A549 (cell line): ENCODE data around the gene CCDC157. TPM values are rescaled to one million over a fixed set of nuclear protein-coding genes. Genes with fewer than 3 reads are reported as not detected.

Experiments used
- ATAC-seq, 2 experiments: fragments of 200-7000 bp in 1 of 2; fragments of >200 bp in 1 of 2; cut with Nextera tagmentation in 1 of 2; cut with Tn5 transposase in 1 of 2; 3 replicates each; pipeline versions ENCODE4 v1.8.0 to v1.9.1; 2018 to 2020; ENCODE audit warnings: mild to moderate bottlenecking in 1 of 2, moderate library complexity in 1 of 2
- CTCF ChIA-PET: fragments of 300-600 bp; sonication (Branson Sonifier 250); formaldehyde crosslinking; extraction: SDS; loops from one replicate; lab custom pipeline; 2021; ENCODE audit warnings: antibody characterized with exemption, inconsistent platforms; lab: Yijun Ruan, JAX
- POLR2A ChIA-PET: fragments of 350-600 bp; formaldehyde crosslinking; extraction: SDS; loops from one replicate; lab custom pipeline; 2021; ENCODE audit warnings: antibody characterized with exemption, inconsistent platforms; lab: Yijun Ruan, JAX
- DNase-seq, 2 experiments: peaks; one replicate each; pipeline versions ENCODE4 v3.0.0 to v3.0.0-alpha.2; 2011 to 2016; ENCODE audit warnings: low read depth in 1 of 2, low spot score in 1 of 2
- FAIRE-seq: peaks from 2 replicates; lab custom pipeline; 2011; peaks lifted over from hg19 to GRCh38; lab: Jason Lieb, UNC
- H3K27ac ChIP-seq, 2 experiments: fragments of >200 bp; sonication (Bioruptor Twin); formaldehyde crosslinking; 3 replicates each; pipeline ENCODE4 v1.5.1; 2016 to 2017
- H3K4me1 ChIP-seq: fragments of >200 bp; sonication (Bioruptor Twin); formaldehyde crosslinking; 3 replicates; pipeline ENCODE4 v1.6.1; 2016
- H3K4me2 ChIP-seq: fragments of >200 bp; sonication (Bioruptor Twin); formaldehyde crosslinking; 3 replicates; pipeline ENCODE4 v1.6.1; 2016
- H3K4me3 ChIP-seq: fragments of >200 bp; sonication (Bioruptor Twin); formaldehyde crosslinking; 3 replicates; pipeline ENCODE4 v1.5.1; 2016
- H3K9me3 ChIP-seq: fragments of >200 bp; sonication (Bioruptor Twin); formaldehyde crosslinking; 3 replicates; pipeline ENCODE4 v1.6.1; 2016
- EHF ChIP-seq: fragments of 250-450 bp; sonication (Bioruptor Pico); IDR thresholded peaks from 2 replicates; pipeline ENCODE4 v1.5.0; 2020; ENCODE audit warnings: mild to moderate bottlenecking
- EHMT2 ChIP-seq: fragments of 200-600 bp; sonication (generic); IDR thresholded peaks from 2 replicates; pipeline ENCODE4 v1.6.1; 2016; ENCODE audit warnings: antibody characterized with exemption, low read depth, mild to moderate bottlenecking, moderate library complexity
- ESRRA ChIP-seq: fragments of 150-350 bp; IDR thresholded peaks from 2 replicates; pipeline ENCODE4 v1.6.1; 2014; ENCODE audit warnings: mild to moderate bottlenecking, low read length, borderline replicate concordance
- FOSB ChIP-seq: fragments of 250-450 bp; sonication (Bioruptor Pico); IDR thresholded peaks from 2 replicates; pipeline ENCODE4 v1.5.0; 2020; ENCODE audit warnings: mild to moderate bottlenecking, moderate library complexity
- FOXS1 ChIP-seq: fragments of 250-450 bp; sonication (Bioruptor Pico); IDR thresholded peaks from 2 replicates; pipeline ENCODE4 v1.5.0; 2020; ENCODE audit warnings: mild to moderate bottlenecking, moderate library complexity
- GATA3 ChIP-seq: IDR thresholded peaks from 2 replicates; pipeline ENCODE4 v1.6.1; 2012; ENCODE audit warnings: borderline replicate concordance
- HDAC2 ChIP-seq: fragments of 200-600 bp; sonication (generic); IDR thresholded peaks from 2 replicates; pipeline ENCODE4 v1.6.1; 2016
- HOXA7 ChIP-seq: fragments of 250-450 bp; sonication (Bioruptor Pico); IDR thresholded peaks from 2 replicates; pipeline ENCODE4 v1.5.0; 2020; ENCODE audit warnings: mild to moderate bottlenecking, moderate library complexity
- HOXB13 ChIP-seq: fragments of 250-450 bp; sonication (Bioruptor Pico); IDR thresholded peaks from 2 replicates; pipeline ENCODE4 v1.5.0; 2020; ENCODE audit warnings: low read depth, mild to moderate bottlenecking, moderate library complexity
- JUNB ChIP-seq: fragments of >200 bp; sonication (Bioruptor Twin); formaldehyde crosslinking; IDR thresholded peaks from 2 replicates; pipeline ENCODE4 v1.6.1; 2016
- KDM1A ChIP-seq: fragments of 200-600 bp; sonication (generic); IDR thresholded peaks from 2 replicates; pipeline ENCODE4 v1.6.1; 2016; ENCODE audit warnings: low read depth, mild to moderate bottlenecking
- MAFK ChIP-seq: fragments of 450-650 bp; IDR thresholded peaks from 2 replicates; pipeline ENCODE4 v1.6.1; 2014; ENCODE audit not compliant: partially characterized antibody
- MYC ChIP-seq: IDR thresholded peaks from 2 replicates; pipeline ENCODE4 v1.6.1; 2012; ENCODE audit warnings: mild to moderate bottlenecking, inconsistent platforms, low read length, improper control_type of control experiment, borderline replicate concordance
- NPAS2 ChIP-seq: fragments of 250-450 bp; sonication (Bioruptor Pico); IDR thresholded peaks from 2 replicates; pipeline ENCODE4 v1.8.0; 2022; ENCODE audit warnings: mild to moderate bottlenecking, moderate library complexity, borderline replicate concordance
- NR3C1 ChIP-seq: fragments of >200 bp; sonication (Bioruptor Twin); formaldehyde crosslinking; IDR thresholded peaks from 3 replicates; pipeline ENCODE4 v1.6.1; 2017
- PHF8 ChIP-seq: fragments of 200-600 bp; sonication (generic); IDR thresholded peaks from 2 replicates; pipeline ENCODE4 v1.6.1; 2016; ENCODE audit warnings: low read depth, mild to moderate bottlenecking, antibody characterized with exemption, moderate library complexity, borderline replicate concordance
- POLR2AphosphoS2 ChIP-seq: conservative IDR thresholded peaks from 2 replicates; pipeline ENCODE4 v1.6.1; 2012; ENCODE audit warnings: low read length, improper control_type of control experiment, inconsistent platforms
- RAD21 ChIP-seq, 2 experiments: fragments of >200 bp in 1 of 2; sonication (Bioruptor Twin) in 1 of 2; formaldehyde crosslinking in 1 of 2; IDR thresholded peaks in 1 of 2; conservative IDR thresholded peaks in 1 of 2; 2 replicates in 1 of 2; 3 replicates in 1 of 2; pipeline ENCODE4 v1.6.1; 2012 to 2018; ENCODE audit warnings: inconsistent platforms in 1 of 2
- ZFP36 ChIP-seq: fragments of 450-650 bp; IDR thresholded peaks from 2 replicates; pipeline ENCODE4 v1.6.1; 2014; ENCODE audit warnings: borderline replicate concordance; ENCODE audit not compliant: partially characterized antibody
- ZNF302 ChIP-seq: fragments of 250-450 bp; sonication (Bioruptor Pico); IDR thresholded peaks from 2 replicates; pipeline ENCODE4 v1.9.0; 2021; ENCODE audit warnings: inconsistent platforms, mild to moderate bottlenecking, moderate library complexity
- ZSCAN20 ChIP-seq: fragments of 250-450 bp; sonication (Bioruptor Pico); IDR thresholded peaks from 2 replicates; pipeline ENCODE4 v1.8.0; 2022; ENCODE audit warnings: mild to moderate bottlenecking, moderate library complexity
- WGBS: methylation state at CpG from one replicate; pipeline ENCODE4 v1.1.6; 2017; ENCODE audit errors: missing lambda C conversion rate; 5-methylcytosine and 5-hydroxymethylcytosine counted together
- polyA plus RNA-seq, 4 experiments: library from polyadenylated mRNA; depleted of rRNA in 3 of 4; stranded (reverse); fragments of >200 nt; fragmentation: RNase III in 1 of 4; extraction: RNeasy Plus Mini Kit Qiagen cat#74134 plus additional on column Dnase treatment in 1 of 4; gene quantifications; 2 replicates in 3 of 4; 3 replicates in 1 of 4; pipeline ENCODE4 v1.2.3, GENCODE V29; 2011 to 2017
- TF ChIP-seq, protein P1 (sequence below): fragments of 150-350 bp; IDR thresholded peaks from 2 replicates; pipeline ENCODE4 v1.6.1; 2014; ENCODE audit warnings: low read depth, mild to moderate bottlenecking, low read length
- TF ChIP-seq, protein P2 (sequence below): fragments of >200 bp; sonication (Bioruptor Twin); formaldehyde crosslinking; IDR thresholded peaks from 3 replicates; pipeline ENCODE4 v1.5.1; 2016
- TF ChIP-seq, protein P3 (sequence below): IDR thresholded peaks from 2 replicates; pipeline ENCODE4 v1.6.1; 2012
- TF ChIP-seq, protein P4 (sequence below): fragments of 250-450 bp; sonication (Bioruptor Pico); IDR thresholded peaks from 2 replicates; pipeline ENCODE4 v1.5.0; 2020; ENCODE audit warnings: low read depth, mild to moderate bottlenecking, moderate library complexity

CCDC157 gene
- polyA plus RNA-seq, 2 of the 4 experiments (the other 2 are of a cell fraction) = 1.4 to 2.5 TPM

DNA sequence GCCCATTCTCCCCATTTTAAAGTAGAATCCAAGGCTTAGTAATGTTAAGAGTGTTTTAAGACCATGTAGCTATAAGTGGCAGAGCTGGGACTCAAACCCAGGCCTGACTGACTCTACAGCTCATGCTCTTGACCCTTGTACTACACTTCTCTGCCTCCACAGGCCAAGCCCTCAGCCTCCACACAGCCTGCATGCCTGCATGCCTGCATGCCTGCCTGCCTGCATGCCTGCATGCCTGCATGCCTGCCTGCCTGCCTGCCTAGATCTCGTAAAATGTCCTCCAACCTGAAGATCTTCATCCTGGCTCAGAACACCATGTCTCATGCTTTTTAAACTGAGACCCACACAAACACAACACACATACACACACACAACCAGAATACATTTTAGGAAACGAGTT is 48.7 kb upstream of the CCDC157 start:
- H3K27ac ChIP-seq = no peak overlapping the region
- WGBS = 74% methylated on average over 2 of the region's 2 CpGs
- no peak overlapping the region for H3K4me2 ChIP-seq
- peaks cover 31% of the 10 kb centered on the region for H3K4me1 ChIP-seq
- DNase-seq (no peak), FAIRE-seq (no peak), ATAC-seq (no peak)
- H3K9me3 ChIP-seq = no peaks in the 10 kb centered on the region
- TF ChIP-seq RAD21 (conservative IDR thresholded peaks at IDR 0.05 in 1 of 2, IDR thresholded peaks at IDR 0.05 in 1 of 2) = no peak
- TF ChIP-seq MYC = no peak
- TF ChIP-seq, protein P1, sequence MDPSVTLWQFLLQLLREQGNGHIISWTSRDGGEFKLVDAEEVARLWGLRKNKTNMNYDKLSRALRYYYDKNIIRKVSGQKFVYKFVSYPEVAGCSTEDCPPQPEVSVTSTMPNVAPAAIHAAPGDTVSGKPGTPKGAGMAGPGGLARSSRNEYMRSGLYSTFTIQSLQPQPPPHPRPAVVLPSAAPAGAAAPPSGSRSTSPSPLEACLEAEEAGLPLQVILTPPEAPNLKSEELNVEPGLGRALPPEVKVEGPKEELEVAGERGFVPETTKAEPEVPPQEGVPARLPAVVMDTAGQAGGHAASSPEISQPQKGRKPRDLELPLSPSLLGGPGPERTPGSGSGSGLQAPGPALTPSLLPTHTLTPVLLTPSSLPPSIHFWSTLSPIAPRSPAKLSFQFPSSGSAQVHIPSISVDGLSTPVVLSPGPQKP = no peak
- no peak for TF ChIP-seq ZSCAN20 (CRISPR knock-in tag)
- TF ChIP-seq, protein P2, sequence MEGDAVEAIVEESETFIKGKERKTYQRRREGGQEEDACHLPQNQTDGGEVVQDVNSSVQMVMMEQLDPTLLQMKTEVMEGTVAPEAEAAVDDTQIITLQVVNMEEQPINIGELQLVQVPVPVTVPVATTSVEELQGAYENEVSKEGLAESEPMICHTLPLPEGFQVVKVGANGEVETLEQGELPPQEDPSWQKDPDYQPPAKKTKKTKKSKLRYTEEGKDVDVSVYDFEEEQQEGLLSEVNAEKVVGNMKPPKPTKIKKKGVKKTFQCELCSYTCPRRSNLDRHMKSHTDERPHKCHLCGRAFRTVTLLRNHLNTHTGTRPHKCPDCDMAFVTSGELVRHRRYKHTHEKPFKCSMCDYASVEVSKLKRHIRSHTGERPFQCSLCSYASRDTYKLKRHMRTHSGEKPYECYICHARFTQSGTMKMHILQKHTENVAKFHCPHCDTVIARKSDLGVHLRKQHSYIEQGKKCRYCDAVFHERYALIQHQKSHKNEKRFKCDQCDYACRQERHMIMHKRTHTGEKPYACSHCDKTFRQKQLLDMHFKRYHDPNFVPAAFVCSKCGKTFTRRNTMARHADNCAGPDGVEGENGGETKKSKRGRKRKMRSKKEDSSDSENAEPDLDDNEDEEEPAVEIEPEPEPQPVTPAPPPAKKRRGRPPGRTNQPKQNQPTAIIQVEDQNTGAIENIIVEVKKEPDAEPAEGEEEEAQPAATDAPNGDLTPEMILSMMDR = no peak
- TF ChIP-seq, protein P3, sequence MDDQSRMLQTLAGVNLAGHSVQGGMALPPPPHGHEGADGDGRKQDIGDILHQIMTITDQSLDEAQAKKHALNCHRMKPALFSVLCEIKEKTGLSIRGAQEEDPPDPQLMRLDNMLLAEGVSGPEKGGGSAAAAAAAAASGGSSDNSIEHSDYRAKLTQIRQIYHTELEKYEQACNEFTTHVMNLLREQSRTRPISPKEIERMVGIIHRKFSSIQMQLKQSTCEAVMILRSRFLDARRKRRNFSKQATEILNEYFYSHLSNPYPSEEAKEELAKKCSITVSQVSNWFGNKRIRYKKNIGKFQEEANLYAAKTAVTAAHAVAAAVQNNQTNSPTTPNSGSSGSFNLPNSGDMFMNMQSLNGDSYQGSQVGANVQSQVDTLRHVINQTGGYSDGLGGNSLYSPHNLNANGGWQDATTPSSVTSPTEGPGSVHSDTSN = no peak
- TF ChIP-seq MAFK = no peak
- TF ChIP-seq FOSB = no peak
- TF ChIP-seq JUNB = no peak
- TF ChIP-seq HOXA7 (CRISPR knock-in tag) = no peak
- TF ChIP-seq HDAC2 = no peak
- TF ChIP-seq, protein P4, sequence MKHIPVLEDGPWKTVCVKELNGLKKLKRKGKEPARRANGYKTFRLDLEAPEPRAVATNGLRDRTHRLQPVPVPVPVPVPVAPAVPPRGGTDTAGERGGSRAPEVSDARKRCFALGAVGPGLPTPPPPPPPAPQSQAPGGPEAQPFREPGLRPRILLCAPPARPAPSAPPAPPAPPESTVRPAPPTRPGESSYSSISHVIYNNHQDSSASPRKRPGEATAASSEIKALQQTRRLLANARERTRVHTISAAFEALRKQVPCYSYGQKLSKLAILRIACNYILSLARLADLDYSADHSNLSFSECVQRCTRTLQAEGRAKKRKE = no peak
- no peak for TF ChIP-seq HOXB13 (CRISPR knock-in tag)
- no peak for TF ChIP-seq NPAS2 (CRISPR knock-in tag)
- TF ChIP-seq ZFP36 = no peak
- no peak for TF ChIP-seq EHF
- no peak for TF ChIP-seq EHMT2
- no peak for TF ChIP-seq ZNF302 (CRISPR knock-in tag)
- H3K4me3 ChIP-seq = no peak overlapping the region
- POLR2A ChIA-PET = no interaction called here
- CTCF ChIA-PET = interaction anchor here (2.5 kb wide), 1 partner anchor 20 kb away, joined by 10 read pairs; no protein-coding TSS in a partner anchor

DNA sequence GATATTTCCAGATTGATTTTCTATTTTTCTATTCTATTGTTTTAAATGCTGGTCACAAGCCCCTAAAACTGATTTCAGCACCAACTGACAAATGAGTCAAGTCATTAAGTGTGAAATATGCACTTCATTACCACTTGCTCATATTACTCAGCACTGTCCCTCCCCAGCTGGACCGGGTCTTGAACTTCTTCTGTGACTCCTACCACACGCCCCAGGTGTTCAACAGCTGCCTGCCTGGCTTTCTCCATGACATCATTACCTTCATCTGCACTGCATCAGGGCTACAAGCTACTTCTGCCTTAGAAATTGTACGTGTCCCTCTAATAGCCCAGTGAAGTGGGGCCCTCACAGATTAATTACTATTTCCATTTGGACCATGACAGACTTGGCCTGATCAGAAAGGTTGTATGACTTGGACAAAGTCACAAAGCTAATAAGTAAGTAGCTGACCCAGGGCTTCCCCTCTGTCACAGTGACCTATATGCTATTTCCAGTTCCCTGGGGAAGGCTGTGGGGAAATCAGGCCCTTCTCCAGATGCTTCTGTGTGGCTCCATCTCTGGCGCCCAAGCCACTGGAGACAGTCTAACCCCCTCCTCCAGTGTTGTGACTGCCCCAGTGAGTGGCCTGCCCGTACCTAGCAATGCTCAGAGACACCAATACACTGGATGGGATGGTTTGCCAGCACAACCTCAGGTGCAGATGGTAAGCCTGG is 48.1 kb upstream of the CCDC157 start:
- CTCF ChIA-PET = interaction anchor here (2.5 kb wide), 1 partner anchor 21 kb away, joined by 10 read pairs; no protein-coding TSS in a partner anchor
- Histone ChIP-seq H3K9me3 (no peaks in the 10 kb centered on the region), H3K4me2 (no peak overlapping the region), H3K4me1 (peaks cover 32% of the 10 kb centered on the region), H3K27ac (no peak overlapping the region), H3K4me3 (no peak overlapping the region)
- no peak for FAIRE-seq
- ATAC-seq = no peak
- WGBS = 76% methylated on average over 5 of the region's 5 CpGs
- TF ChIP-seq NR3C1 (no peak), HOXB13 (CRISPR knock-in tag) (no peak), ESRRA (no peak), PHF8 (no peak), KDM1A (no peak), GATA3 (no peak), POLR2AphosphoS2 (no peak), FOXS1 (CRISPR knock-in tag) (no peak)
- POLR2A ChIA-PET = no interaction called here
- DNase-seq = no peak
